Esophagus squamous epithelium (tissue), 5 donors: Measurements from ENCODE around the gene GPR31. TPM values are rescaled to one million over a fixed set of nuclear protein-coding genes. Genes with fewer than 3 reads are reported as not detected.

Experiments used
- DNase-seq: peaks from one replicate; lab custom pipeline; 2025; lab: John Stamatoyannopoulos, UW
- H3K27ac ChIP-seq, 4 donors: fragments of 200-600 bp; sonication (generic); one replicate each; pipeline ENCODE4 v1.5.1; 2016 to 2019; ENCODE audit warnings: mild to moderate bottlenecking in 1 of 4
- H3K27me3 ChIP-seq, 4 donors: fragments of 200-600 bp; sonication (generic); 1 replicate in 3 of 4; 2 replicates in 1 of 4; pipeline versions ENCODE4 v1.5.1 to v1.6.0; 2017 to 2021; ENCODE audit warnings: antibody characterized with exemption in 1 of 4
- H3K36me3 ChIP-seq, 3 donors: fragments of 200-600 bp; sonication (generic); one replicate each; pipeline ENCODE4 v1.5.1; 2016 to 2019
- H3K4me1 ChIP-seq, 3 donors: fragments of 200-600 bp; sonication (generic); one replicate each; pipeline ENCODE4 v1.5.1; 2017 to 2019
- H3K4me3 ChIP-seq, 4 donors: fragments of 200-600 bp; sonication (generic); 1 replicate in 3 of 4; 2 replicates in 1 of 4; pipeline ENCODE4 v1.5.1; 2016 to 2019; ENCODE audit warnings: mild to moderate bottlenecking in 2 of 4, moderate library complexity in 1 of 4
- H3K9me3 ChIP-seq, 3 donors: fragments of 200-600 bp; sonication (generic); one replicate each; pipeline ENCODE4 v1.5.1; 2016 to 2019
- CTCF ChIP-seq, 6 experiments: fragments of 450-650 bp in 4 of 6; fragments of 200-600 bp in 2 of 6; sonication (generic) in 2 of 6; IDR thresholded peaks; one replicate each; pipeline ENCODE4 v1.5.1; 2016 to 2019; ENCODE audit warnings: antibody characterized with exemption in 6 of 6, mild to moderate bottlenecking in 4 of 6, moderate library complexity in 4 of 6
- POLR2A ChIP-seq, 4 donors: fragments of 450-650 bp; IDR thresholded peaks; one replicate each; pipeline ENCODE4 v1.6.1; 2017; ENCODE audit warnings: antibody characterized with exemption in 4 of 4, mild to moderate bottlenecking in 4 of 4, moderate library complexity in 3 of 4
- WGBS, 2 donors: methylation state at CpG; one replicate each; pipeline ENCODE4 v1.1.5; 2018; 5-methylcytosine and 5-hydroxymethylcytosine counted together
- intact Hi-C: fragments of 100-400 bp; cut with DNase I; formaldehyde crosslinking; loops from one replicate; pipeline ENCODE4 v1.15.0; 2022
- total RNA-seq, 4 donors: library from RNA; depleted of rRNA; stranded (reverse); fragments of >200 nt; gene quantifications; one replicate each; pipeline ENCODE4 v1.1.0, GENCODE V29; 2016
- donor health status: DM: yes; HTN: yes; CAD: no.

The GPR31 gene
- total RNA-seq, 4 donors from 2014 or later, result not detected

GRCh38 chr6:167151648-167152047 lies 6.1 kb downstream of the GPR31 start:
- no peak overlapping the region for H3K4me3 ChIP-seq
- H3K4me1 ChIP-seq, result peaks cover 0 to 8% (median 0%) of the 10 kb centered on the region in 3 donors
- H3K9me3 ChIP-seq, result no peaks in the 10 kb centered on the region
- H3K36me3 ChIP-seq, result no peaks in the 10 kb centered on the region
- no peak overlapping the region for H3K27ac ChIP-seq
- peaks cover 0 to 55% (median 2%) of the 10 kb centered on the region in 4 donors for H3K27me3 ChIP-seq
- intact Hi-C loops, result no loop called here
- DNase-seq, result no peak
- TF ChIP-seq POLR2A (IDR thresholded peaks at IDR 0.05) (no peak), CTCF (IDR thresholded peaks at IDR 0.05) (no peak)
- 83 to 90% methylated on average over 6 to 7 of the region's 7 CpGs for WGBS, 2 donors

GRCh38 chr6:167150941-167151549 lies 6.7 kb downstream of the GPR31 start:
- TF ChIP-seq POLR2A (IDR thresholded peaks at IDR 0.05), result no peak
- TF ChIP-seq CTCF (IDR thresholded peaks at IDR 0.05), result no peak
- DNase-seq, result no peak
- intact Hi-C loops, result no loop called here
- no peak overlapping the region for H3K27ac ChIP-seq
- 77 to 81% methylated on average over 6 of the region's 6 CpGs for WGBS, 2 donors
- H3K36me3 ChIP-seq, result no peaks in the 10 kb centered on the region
- H3K4me3 ChIP-seq, result no peak overlapping the region
- H3K4me1 ChIP-seq, result peaks cover 0 to 13% (median 0%) of the 10 kb centered on the region in 3 donors
- H3K27me3 ChIP-seq, result peaks cover 0 to 61% (median 2%) of the 10 kb centered on the region in 4 donors
- no peaks in the 10 kb centered on the region for H3K9me3 ChIP-seq

- H3K27ac ChIP-seq, result no peak overlapping the region
- H3K4me3 ChIP-seq, result no peak overlapping the region
- WGBS, 2 donors, result 65 to 72% methylated on average over 5 of the region's 5 CpGs
- no peaks in the 10 kb centered on the region for H3K9me3 ChIP-seq
- peaks cover 0 to 80% (median 2%) of the 10 kb centered on the region in 4 donors for H3K27me3 ChIP-seq
- DNase-seq, result no peak
- intact Hi-C loops, result no loop called here
- H3K36me3 ChIP-seq, result no peaks in the 10 kb centered on the region
- H3K4me1 ChIP-seq, result peaks cover 0 to 13% (median 0%) of the 10 kb centered on the region in 3 donors
- TF ChIP-seq POLR2A (IDR thresholded peaks at IDR 0.05) (no peak), CTCF (IDR thresholded peaks at IDR 0.05) (no peak)
Observed at GRCh38 chr6:167148997-167149396, 8.8 kb downstream of the GPR31 start.

DNA sequence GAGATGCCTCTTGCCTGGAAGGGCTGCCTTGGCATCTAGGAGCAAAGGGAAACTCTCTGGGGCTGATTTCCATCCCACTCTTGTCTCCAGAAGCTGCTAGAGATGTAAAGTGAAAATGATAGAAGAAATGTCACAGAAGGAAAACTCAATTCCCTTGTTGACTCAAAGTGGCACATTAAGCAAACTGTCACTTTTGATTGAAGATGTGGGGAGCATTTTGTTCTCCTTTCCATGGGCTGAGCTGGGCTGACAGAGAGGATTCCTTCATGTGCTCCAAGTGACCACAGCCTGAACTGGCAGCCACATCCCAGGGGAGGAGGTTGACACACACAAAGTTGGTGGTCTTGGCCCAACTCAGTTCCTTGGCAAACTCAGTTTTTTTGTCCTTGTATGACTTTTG lies 9.8 kb downstream of the GPR31 start:
- no peak overlapping the region for H3K27ac ChIP-seq
- DNase-seq, result no peak
- TF ChIP-seq POLR2A (IDR thresholded peaks at IDR 0.05) (no peak), CTCF (IDR thresholded peaks at IDR 0.05) (no peak)
- no peak overlapping the region for H3K4me3 ChIP-seq
- intact Hi-C loops, result no loop called here
- H3K4me1 ChIP-seq, result peaks cover 0 to 13% (median 0%) of the 10 kb centered on the region in 3 donors
- no peaks in the 10 kb centered on the region for H3K36me3 ChIP-seq
- no peaks in the 10 kb centered on the region for H3K9me3 ChIP-seq
- peaks cover 0 to 83% (median 2%) of the 10 kb centered on the region in 4 donors for H3K27me3 ChIP-seq

GRCh38 chr6:167146977-167147376 lies 10.8 kb downstream of the GPR31 start:
- DNase-seq, result no peak
- H3K4me1 ChIP-seq, result peaks cover 0 to 13% (median 0%) of the 10 kb centered on the region in 3 donors
- TF ChIP-seq CTCF (IDR thresholded peaks at IDR 0.05) (no peak), POLR2A (IDR thresholded peaks at IDR 0.05) (no peak)
- 19 to 35% methylated on average over 13 to 14 of the region's 16 CpGs for WGBS, 2 donors
- no peaks in the 10 kb centered on the region for H3K36me3 ChIP-seq
- no peaks in the 10 kb centered on the region for H3K9me3 ChIP-seq
- intact Hi-C loops, result no loop called here
- no peak overlapping the region for H3K27ac ChIP-seq
- H3K4me3 ChIP-seq, result no peak overlapping the region
- H3K27me3 ChIP-seq, result peaks cover 0 to 76% (median 2%) of the 10 kb centered on the region in 4 donors
